ENCODE results near the gene ARL5C.

ARL5C gene

GRCh38 chr17:39150104-39150634 lies 15.8 kb downstream of the ARL5C start:
- TF ChIP-seq, protein P1, sequence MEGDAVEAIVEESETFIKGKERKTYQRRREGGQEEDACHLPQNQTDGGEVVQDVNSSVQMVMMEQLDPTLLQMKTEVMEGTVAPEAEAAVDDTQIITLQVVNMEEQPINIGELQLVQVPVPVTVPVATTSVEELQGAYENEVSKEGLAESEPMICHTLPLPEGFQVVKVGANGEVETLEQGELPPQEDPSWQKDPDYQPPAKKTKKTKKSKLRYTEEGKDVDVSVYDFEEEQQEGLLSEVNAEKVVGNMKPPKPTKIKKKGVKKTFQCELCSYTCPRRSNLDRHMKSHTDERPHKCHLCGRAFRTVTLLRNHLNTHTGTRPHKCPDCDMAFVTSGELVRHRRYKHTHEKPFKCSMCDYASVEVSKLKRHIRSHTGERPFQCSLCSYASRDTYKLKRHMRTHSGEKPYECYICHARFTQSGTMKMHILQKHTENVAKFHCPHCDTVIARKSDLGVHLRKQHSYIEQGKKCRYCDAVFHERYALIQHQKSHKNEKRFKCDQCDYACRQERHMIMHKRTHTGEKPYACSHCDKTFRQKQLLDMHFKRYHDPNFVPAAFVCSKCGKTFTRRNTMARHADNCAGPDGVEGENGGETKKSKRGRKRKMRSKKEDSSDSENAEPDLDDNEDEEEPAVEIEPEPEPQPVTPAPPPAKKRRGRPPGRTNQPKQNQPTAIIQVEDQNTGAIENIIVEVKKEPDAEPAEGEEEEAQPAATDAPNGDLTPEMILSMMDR (IDR thresholded peaks at IDR 0.05; ENCODE audit: low read depth, low read length), result peak; percentile 14
- TF ChIP-seq EZH2phosphoT487 (IDR thresholded peaks at IDR 0.05; ENCODE audit: low read depth), result no peak
- no peak overlapping the region for H3K27ac ChIP-seq (ENCODE audit: low read length)
- H3K9me3 ChIP-seq (ENCODE audit: insufficient read depth, low read length), result no peaks in the 10 kb centered on the region
- no peak overlapping the region for H3K4me2 ChIP-seq (ENCODE audit: low read length)
- H3K4me1 ChIP-seq (ENCODE audit: low read length), result peaks cover 15% of the 10 kb centered on the region
- H3K79me2 ChIP-seq (ENCODE audit: low read length), result no peaks in the 10 kb centered on the region
- H3K9ac ChIP-seq (ENCODE audit: low read length), result no peak overlapping the region
- H3K4me3 ChIP-seq (ENCODE audit: low read length), result no peak overlapping the region
- H3K36me3 ChIP-seq (replicated peaks; ENCODE audit: low read depth, low read length), result no peaks in the 10 kb centered on the region
- H4K20me1 ChIP-seq (ENCODE audit: insufficient read depth, low read length), result no peaks in the 10 kb centered on the region
- peaks cover 43% of the 10 kb centered on the region for H3K27me3 ChIP-seq (ENCODE audit: low read depth, low read length)
- no peak overlapping the region for H2AFZ ChIP-seq (ENCODE audit: low read depth, low read length)

- H3K9me3 ChIP-seq (ENCODE audit: insufficient read depth, low read length), result no peaks in the 10 kb centered on the region
- H3K79me2 ChIP-seq (ENCODE audit: low read length), result no peaks in the 10 kb centered on the region
- H3K4me3 ChIP-seq (ENCODE audit: low read length), result no peak overlapping the region
- H3K4me1 ChIP-seq (ENCODE audit: low read length), result peaks cover 9% of the 10 kb centered on the region
- H3K9ac ChIP-seq (ENCODE audit: low read length), result no peak overlapping the region
- no peaks in the 10 kb centered on the region for H4K20me1 ChIP-seq (ENCODE audit: insufficient read depth, low read length)
- H3K4me2 ChIP-seq (ENCODE audit: low read length), result no peak overlapping the region
- H2AFZ ChIP-seq (ENCODE audit: low read depth, low read length), result no peak overlapping the region
- TF ChIP-seq EZH2phosphoT487 (IDR thresholded peaks at IDR 0.05; ENCODE audit: low read depth), result no peak
- TF ChIP-seq, protein P1 (IDR thresholded peaks at IDR 0.05; ENCODE audit: low read depth, low read length), result no peak
- H3K36me3 ChIP-seq (replicated peaks; ENCODE audit: low read depth, low read length), result no peaks in the 10 kb centered on the region
- H3K27ac ChIP-seq (ENCODE audit: low read length), result no peak overlapping the region
- H3K27me3 ChIP-seq (ENCODE audit: low read depth, low read length), result peaks cover 44% of the 10 kb centered on the region
Measured at GRCh38 chr17:39147221-39148185, 18.5 kb downstream of the ARL5C start.

DNA sequence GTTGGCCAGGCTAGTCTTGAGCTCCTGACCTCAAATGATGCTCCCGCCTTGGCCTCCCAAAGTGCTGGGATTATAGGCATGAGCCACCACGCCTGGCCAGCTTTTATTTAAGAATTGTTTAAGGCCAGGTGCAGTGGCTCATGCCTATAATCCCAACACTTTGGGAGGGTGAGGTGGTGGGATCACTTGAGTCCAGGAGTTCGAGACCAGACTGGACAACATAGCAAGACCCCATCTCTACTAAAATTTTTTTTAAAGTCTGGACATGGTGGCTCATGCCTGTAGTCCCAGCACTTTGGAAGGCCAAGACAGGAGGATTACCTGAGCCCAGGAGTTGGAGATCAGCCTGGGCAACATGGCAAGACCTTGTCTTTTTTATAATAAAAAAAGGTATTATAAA lies 19.7 kb downstream of the ARL5C start:
- H3K4me3 ChIP-seq (ENCODE audit: low read length), result no peak overlapping the region
- TF ChIP-seq, protein P1 (IDR thresholded peaks at IDR 0.05; ENCODE audit: low read depth, low read length), result no peak
- no peak for TF ChIP-seq EZH2phosphoT487 (IDR thresholded peaks at IDR 0.05; ENCODE audit: low read depth)
- H3K4me1 ChIP-seq (ENCODE audit: low read length), result 0 out of 2 replicates have a peak, but pooled peaks cover 3% of the 10 kb centered on the region
- H4K20me1 ChIP-seq (ENCODE audit: insufficient read depth, low read length), result no peaks in the 10 kb centered on the region
- no peak overlapping the region for H3K9ac ChIP-seq (ENCODE audit: low read length)
- no peak overlapping the region for H2AFZ ChIP-seq (ENCODE audit: low read depth, low read length)
- peaks cover 40% of the 10 kb centered on the region for H3K27me3 ChIP-seq (ENCODE audit: low read depth, low read length)
- no peaks in the 10 kb centered on the region for H3K36me3 ChIP-seq (replicated peaks; ENCODE audit: low read depth, low read length)
- no peaks in the 10 kb centered on the region for H3K9me3 ChIP-seq (ENCODE audit: insufficient read depth, low read length)
- no peaks in the 10 kb centered on the region for H3K79me2 ChIP-seq (ENCODE audit: low read length)
- H3K27ac ChIP-seq (ENCODE audit: low read length), result no peak overlapping the region
- no peak overlapping the region for H3K4me2 ChIP-seq (ENCODE audit: low read length)

DNA sequence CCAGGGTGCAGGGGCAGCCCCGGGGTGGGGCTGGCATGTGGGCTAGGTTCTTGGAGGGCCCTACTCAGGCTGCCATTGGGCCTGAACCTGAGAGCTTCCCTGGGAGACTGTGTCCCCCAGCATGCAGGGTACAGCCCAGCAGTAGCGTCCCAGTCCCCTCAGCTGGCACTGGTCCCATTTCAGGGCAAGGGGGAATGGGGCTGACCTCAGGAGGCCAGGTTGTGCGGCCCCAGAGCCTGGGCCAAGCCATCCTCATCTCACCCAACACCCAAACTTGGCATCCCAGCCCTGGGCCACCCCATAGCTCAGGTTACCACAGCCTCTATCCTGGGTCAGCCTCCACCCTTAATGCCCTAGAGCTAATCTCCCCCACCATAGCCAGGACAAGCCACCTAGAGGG lies 20.8 kb downstream of the ARL5C start:
- Histone ChIP-seq H3K9ac (ENCODE audit: low read length) (no peak overlapping the region), H4K20me1 (ENCODE audit: insufficient read depth, low read length) (no peaks in the 10 kb centered on the region), H3K27me3 (ENCODE audit: low read depth, low read length) (peaks cover 29% of the 10 kb centered on the region), H3K27ac (ENCODE audit: low read length) (no peak overlapping the region), H3K4me1 (ENCODE audit: low read length) (no peaks in the 10 kb centered on the region), H2AFZ (ENCODE audit: low read depth, low read length) (no peak overlapping the region), H3K4me3 (ENCODE audit: low read length) (no peak overlapping the region), H3K36me3 (replicated peaks; ENCODE audit: low read depth, low read length) (no peaks in the 10 kb centered on the region), H3K4me2 (ENCODE audit: low read length) (no peak overlapping the region), H3K9me3 (ENCODE audit: insufficient read depth, low read length) (no peaks in the 10 kb centered on the region), H3K79me2 (ENCODE audit: low read length) (no peaks in the 10 kb centered on the region)
- TF ChIP-seq, protein P1 (IDR thresholded peaks at IDR 0.05; ENCODE audit: low read depth, low read length), result no peak
- TF ChIP-seq EZH2phosphoT487 (IDR thresholded peaks at IDR 0.05; ENCODE audit: low read depth), result no peak

All from OCI-LY3 (cell line).